ENCODE data around the gene BCL2A1.

- TF ChIP-seq CTCF (IDR thresholded peaks at IDR 0.05) (no peak), POLR2A (IDR thresholded peaks at IDR 0.05) (no peak)
These were observed 54.4 kb downstream of the BCL2A1 start for GRCh38 chr15:79916502-79917132.

All from vagina (tissue), 2 donors.